Embryonic facial prominence (tissue), 1 donor: ENCODE results near the gene SMAP1.

Experiments
- DNase-seq: peaks from one replicate; pipeline ENCODE4 v3.0.0-alpha.2; 2016; ENCODE audit errors: extremely low spot score

SMAP1 gene

DNA sequence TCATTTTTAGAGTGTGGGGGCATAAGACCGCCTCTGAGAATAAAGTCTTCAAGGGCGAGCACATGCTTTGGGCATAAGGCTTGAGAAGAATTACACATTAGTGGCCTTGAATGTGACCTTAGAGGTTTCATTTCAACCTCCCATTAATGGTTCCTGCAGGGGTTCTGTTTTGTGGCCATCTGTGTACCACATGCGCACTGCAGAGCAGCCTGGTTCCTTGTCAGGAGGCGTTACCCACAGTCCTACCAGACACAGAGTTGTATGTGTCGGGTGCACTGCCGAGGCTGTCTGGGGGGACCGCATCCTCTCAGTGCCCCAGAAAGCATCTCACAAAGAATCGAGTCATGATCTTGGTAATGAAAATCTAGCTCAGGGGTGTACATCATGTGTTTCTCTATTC is 173.4 kb downstream of the SMAP1 start:
- no peak for DNase-seq

- no peak for DNase-seq
These were observed 174.9 kb downstream of the SMAP1 start for GRCh38 chr6:70842541-70842940.

GRCh38 chr6:70843328-70843918 is 175.7 kb downstream of the SMAP1 start:
- DNase-seq, result no peak

- no peak for DNase-seq
These were observed 176.6 kb downstream of the SMAP1 start for GRCh38 chr6:70844301-70844700.

GRCh38 chr6:70846207-70846835 is 178.6 kb downstream of the SMAP1 start:
- no peak for DNase-seq

DNA sequence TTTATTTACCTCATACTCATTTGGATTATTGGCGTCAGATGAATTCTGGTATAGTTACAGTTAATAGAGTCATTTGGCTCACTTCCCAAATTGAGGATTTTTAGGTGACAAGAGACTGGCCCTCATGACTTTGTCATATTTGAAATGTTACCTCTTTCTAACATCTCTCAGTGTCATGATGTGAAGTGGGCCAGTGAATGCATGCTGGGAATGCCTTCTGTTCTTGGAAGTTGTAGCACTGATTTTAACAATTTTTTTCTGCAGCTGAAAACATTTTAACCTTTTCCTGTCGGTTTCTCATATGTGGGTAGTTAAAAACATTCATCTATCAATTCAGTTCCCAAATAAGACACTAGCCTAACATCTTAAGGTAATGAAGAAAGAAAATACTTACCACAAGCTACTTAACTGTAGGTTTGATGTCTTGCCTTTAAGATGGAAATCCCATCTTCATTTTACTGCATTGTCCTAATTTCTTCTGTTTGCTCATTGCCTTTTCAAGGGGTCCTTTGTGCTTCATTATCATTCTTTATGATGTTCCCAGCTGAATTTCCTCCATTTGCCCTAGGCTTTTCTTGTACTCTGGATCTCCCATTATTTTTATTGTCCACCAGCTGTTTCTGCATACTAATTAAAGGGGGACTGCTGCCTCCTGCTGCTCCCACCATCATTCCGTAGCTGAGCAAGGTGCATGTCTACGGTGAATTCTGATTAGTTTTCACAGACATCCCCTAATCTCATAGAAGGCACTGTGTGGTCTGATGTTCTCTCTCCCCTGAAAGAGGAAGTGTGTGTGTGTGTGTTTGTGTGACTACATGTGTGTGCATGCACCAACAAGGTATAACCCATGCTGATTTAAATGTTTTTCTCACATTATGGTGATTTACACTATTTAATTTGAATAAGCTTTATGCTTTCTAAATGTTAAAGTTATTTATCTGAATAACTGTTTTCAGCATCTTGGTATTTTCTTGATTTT is 179.7 kb downstream of the SMAP1 start:
- DNase-seq, result no peak

DNA sequence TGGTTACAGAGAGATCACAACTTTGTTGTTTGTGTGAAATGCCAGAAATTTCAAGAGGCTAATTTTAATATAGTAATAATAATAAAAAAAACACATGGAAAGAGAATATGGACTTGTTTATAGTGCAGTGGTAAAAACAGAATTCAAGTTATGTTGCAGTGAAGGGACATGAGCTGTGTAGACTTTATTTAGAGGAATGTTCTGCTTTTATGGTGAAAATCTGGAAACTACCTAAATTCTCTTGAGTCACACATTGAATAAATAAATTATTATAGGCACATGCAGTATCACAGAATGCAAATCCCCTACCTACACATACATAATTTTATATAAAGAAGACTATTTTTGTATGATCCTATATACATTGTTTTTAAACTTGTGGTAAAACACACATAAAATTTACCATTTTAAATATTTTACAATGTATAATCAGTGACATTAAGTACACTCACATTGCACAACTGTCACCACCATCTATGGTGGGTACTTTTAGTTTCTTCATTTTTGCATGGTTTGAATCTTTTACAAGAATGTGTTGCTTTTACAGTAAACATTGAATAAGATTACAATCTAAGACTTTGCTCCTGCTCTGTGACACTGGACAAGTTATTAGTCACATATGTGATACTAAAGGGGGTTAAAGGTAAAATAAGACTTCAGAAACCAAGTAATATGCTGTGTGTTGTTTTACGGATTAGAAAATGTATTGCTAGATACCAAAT is 181.8 kb downstream of the SMAP1 start:
- DNase-seq, result no peak

GRCh38 chr6:70852667-70853246 is 185.1 kb downstream of the SMAP1 start:
- no peak for DNase-seq

- DNase-seq, result no peak
These were observed 189.8 kb downstream of the SMAP1 start for GRCh38 chr6:70857387-70858077.

GRCh38 chr6:70860045-70860444 is 192.4 kb downstream of the SMAP1 start:
- DNase-seq, result no peak

DNA sequence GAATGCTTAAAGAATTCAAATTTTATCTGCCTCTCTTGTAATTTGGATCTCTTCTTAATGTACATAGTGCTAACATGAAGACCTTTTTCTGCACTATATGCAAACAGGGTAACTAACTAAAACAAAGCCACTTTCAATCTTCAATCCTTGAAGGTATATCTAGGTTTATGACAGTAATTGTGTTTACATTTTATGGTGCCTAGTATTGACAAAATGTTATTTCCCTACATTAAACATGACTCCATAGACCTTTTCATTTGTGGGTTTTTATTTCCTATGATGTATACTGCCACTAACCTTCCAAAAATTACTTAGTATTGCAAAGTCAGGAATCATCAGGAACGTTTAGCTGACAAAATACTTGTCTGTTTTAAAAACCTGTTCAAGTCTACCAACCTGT is 193.2 kb downstream of the SMAP1 start:
- DNase-seq, result no peak

- DNase-seq, result no peak
These were observed 195.7 kb downstream of the SMAP1 start for GRCh38 chr6:70863343-70863742.

- DNase-seq, result no peak
These were observed 196.7 kb downstream of the SMAP1 start for GRCh38 chr6:70864401-70864800.

- DNase-seq, result no peak
These were observed 204.8 kb downstream of the SMAP1 start for GRCh38 chr6:70872469-70872868.

- no peak for DNase-seq
These were observed 206.7 kb downstream of the SMAP1 start for GRCh38 chr6:70874181-70874913.

- DNase-seq, result no peak
These were observed 211.8 kb downstream of the SMAP1 start for GRCh38 chr6:70879496-70879895.

- no peak for DNase-seq
These were observed 216.6 kb downstream of the SMAP1 start for GRCh38 chr6:70884074-70884983.

GRCh38 chr6:70886071-70886470 is 218.4 kb downstream of the SMAP1 start:
- no peak for DNase-seq

DNA sequence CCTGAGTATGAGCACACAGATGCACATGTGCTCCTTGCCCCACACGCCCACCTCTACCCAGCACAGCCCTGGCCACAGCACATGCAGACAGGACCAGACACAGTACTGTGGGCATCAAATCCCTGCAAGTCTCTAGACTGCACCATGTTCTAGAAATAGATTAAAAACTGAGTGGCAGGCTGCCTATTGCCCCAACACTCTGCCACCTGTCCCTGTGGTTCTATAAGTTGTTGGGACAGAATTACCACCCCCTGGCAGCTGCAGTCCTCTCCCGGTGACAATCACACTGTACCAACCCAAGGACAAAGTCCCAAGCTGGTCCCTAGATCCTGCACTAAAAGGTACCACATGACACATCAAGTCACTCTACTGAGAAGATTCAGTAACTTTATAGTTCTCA is 219.0 kb downstream of the SMAP1 start:
- no peak for DNase-seq
